Measurements from ENCODE around the gene MYRF. TPM values are rescaled to one million over a fixed set of nuclear protein-coding genes. Genes with fewer than 3 reads are reported as not detected.

MYRF gene
- total RNA-seq, 1 donor from 2014 or later, result 1.9 TPM

GRCh38 chr11:61795876-61796526, 43.6 kb downstream of the MYRF start:
- no peak overlapping the region for H3K4me3 ChIP-seq
- H3K79me2 ChIP-seq (ENCODE audit: low read depth), result peaks cover 86% of the 10 kb centered on the region
- H3K27me3 ChIP-seq, result no peaks in the 10 kb centered on the region
- no peak overlapping the region for H2AFZ ChIP-seq (replicated peaks)
- no peaks in the 10 kb centered on the region for H3K36me3 ChIP-seq
- no peaks in the 10 kb centered on the region for H3K9me3 Mint-ChIP-seq
- H4K20me1 ChIP-seq (ENCODE audit: low read depth), result peaks cover 22% of the 10 kb centered on the region
- H3K4me1 Mint-ChIP-seq, result peaks cover 29% of the 10 kb centered on the region
- H3K27ac Mint-ChIP-seq, result no peak overlapping the region
- no peak for DNase-seq (ENCODE audit: low spot score)
- H3K4me2 ChIP-seq, result no peak overlapping the region
- no peak overlapping the region for H3K27ac ChIP-seq
- H3K9me3 ChIP-seq (ENCODE audit: low read depth), result no peaks in the 10 kb centered on the region
- H3F3A ChIP-seq (ENCODE audit: low read depth), result peaks cover 78% of the 10 kb centered on the region
- H3K9ac ChIP-seq, result no peak overlapping the region
- peaks cover 26% of the 10 kb centered on the region for H3K36me3 Mint-ChIP-seq
- H3K27me3 Mint-ChIP-seq (ENCODE audit: insufficient read depth, low read depth), result peaks cover 11% of the 10 kb centered on the region
- no peak for TF ChIP-seq EZH2phosphoT487 (IDR thresholded peaks at IDR 0.05)
- no peak for TF ChIP-seq CTCF (IDR thresholded peaks at IDR 0.05)
- no peak for TF ChIP-seq EZH2 (IDR thresholded peaks at IDR 0.05)
- peaks cover 19% of the 10 kb centered on the region for H3K4me1 ChIP-seq
- H3K4me3 Mint-ChIP-seq, result no peak overlapping the region

- H3K27me3 ChIP-seq, result no peaks in the 10 kb centered on the region
- H3K4me1 ChIP-seq, result peaks cover 13% of the 10 kb centered on the region
- H2AFZ ChIP-seq (replicated peaks), result no peak overlapping the region
- H3K27ac ChIP-seq, result no peak overlapping the region
- peak overlapping the region; percentile 38 for H3K27ac Mint-ChIP-seq
- no peak overlapping the region for H3K9ac ChIP-seq
- H3K27me3 Mint-ChIP-seq (ENCODE audit: insufficient read depth, low read depth), result peaks cover 11% of the 10 kb centered on the region
- peak; percentile 94 for TF ChIP-seq CTCF (IDR thresholded peaks at IDR 0.05)
- no peak for TF ChIP-seq EZH2phosphoT487 (IDR thresholded peaks at IDR 0.05)
- H4K20me1 ChIP-seq (ENCODE audit: low read depth), result peaks cover 22% of the 10 kb centered on the region
- DNase-seq (ENCODE audit: low spot score), result peak; percentile 78
- H3K4me3 ChIP-seq, result no peak overlapping the region
- peaks cover 72% of the 10 kb centered on the region for H3K79me2 ChIP-seq (ENCODE audit: low read depth)
- no peaks in the 10 kb centered on the region for H3K9me3 ChIP-seq (ENCODE audit: low read depth)
- peaks cover 83% of the 10 kb centered on the region for H3F3A ChIP-seq (ENCODE audit: low read depth)
- H3K36me3 ChIP-seq, result no peaks in the 10 kb centered on the region
- no peak overlapping the region for H3K4me2 ChIP-seq
- no peaks in the 10 kb centered on the region for H3K9me3 Mint-ChIP-seq
- H3K36me3 Mint-ChIP-seq, result peaks cover 31% of the 10 kb centered on the region
- no peak overlapping the region for H3K4me3 Mint-ChIP-seq
- peaks cover 23% of the 10 kb centered on the region for H3K4me1 Mint-ChIP-seq
Observed at GRCh38 chr11:61797263-61797944, 45.0 kb downstream of the MYRF start.

GRCh38 chr11:61799665-61800284, 47.3 kb downstream of the MYRF start:
- no peak for DNase-seq (ENCODE audit: low spot score)
- no peak overlapping the region for H3K9ac ChIP-seq
- no peaks in the 10 kb centered on the region for H3K9me3 ChIP-seq (ENCODE audit: low read depth)
- no peaks in the 10 kb centered on the region for H3K4me1 ChIP-seq
- H3K36me3 Mint-ChIP-seq, result peaks cover 47% of the 10 kb centered on the region
- peaks cover 13% of the 10 kb centered on the region for H3K4me1 Mint-ChIP-seq
- no peaks in the 10 kb centered on the region for H3K9me3 Mint-ChIP-seq
- no peak overlapping the region for H3K4me3 ChIP-seq
- peaks cover 10% of the 10 kb centered on the region for H3K27me3 Mint-ChIP-seq (ENCODE audit: insufficient read depth, low read depth)
- TF ChIP-seq CTCF (IDR thresholded peaks at IDR 0.05), result no peak
- TF ChIP-seq EZH2 (IDR thresholded peaks at IDR 0.05), result no peak
- no peak for TF ChIP-seq EZH2phosphoT487 (IDR thresholded peaks at IDR 0.05)
- H4K20me1 ChIP-seq (ENCODE audit: low read depth), result peaks cover 10% of the 10 kb centered on the region
- peaks cover 70% of the 10 kb centered on the region for H3F3A ChIP-seq (ENCODE audit: low read depth)
- no peaks in the 10 kb centered on the region for H3K27me3 ChIP-seq
- H3K4me3 Mint-ChIP-seq, result no peak overlapping the region
- H3K36me3 ChIP-seq, result no peaks in the 10 kb centered on the region
- peaks cover 52% of the 10 kb centered on the region for H3K79me2 ChIP-seq (ENCODE audit: low read depth)
- H3K27ac Mint-ChIP-seq, result no peak overlapping the region
- H3K27ac ChIP-seq, result peak overlapping the region; percentile 7
- H3K4me2 ChIP-seq, result no peak overlapping the region
- no peak overlapping the region for H2AFZ ChIP-seq (replicated peaks)

Measured in neural progenitor cell (in vitro differentiated cells).